ENCODE data around the gene FOXP1.

Gene FOXP1

GRCh38 chr3:71171247-71171646 is 412.3 kb downstream of the FOXP1 start:
- Histone ChIP-seq H3K9me3 (ENCODE audit: control insufficient read depth, insufficient read depth, low read length) (no peaks in the 10 kb centered on the region), H3K36me3 (ENCODE audit: control insufficient read depth, insufficient read depth, low read length) (no peaks in the 10 kb centered on the region), H3K4me3 (ENCODE audit: low read depth, low read length) (no peak overlapping the region), H3K4me1 (ENCODE audit: control insufficient read depth, insufficient read depth, low read length) (peaks cover 17% of the 10 kb centered on the region), H3K27me3 (ENCODE audit: control insufficient read depth, insufficient read depth, low read length) (no peaks in the 10 kb centered on the region), H3K9ac (ENCODE audit: low read depth, low read length) (no peak overlapping the region)

- H3K27me3 ChIP-seq (ENCODE audit: control insufficient read depth, insufficient read depth, low read length), result no peaks in the 10 kb centered on the region
- no peak overlapping the region for H3K9ac ChIP-seq (ENCODE audit: low read depth, low read length)
- no peaks in the 10 kb centered on the region for H3K9me3 ChIP-seq (ENCODE audit: control insufficient read depth, insufficient read depth, low read length)
- no peak overlapping the region for H3K4me3 ChIP-seq (ENCODE audit: low read depth, low read length)
- peaks cover 18% of the 10 kb centered on the region for H3K4me1 ChIP-seq (ENCODE audit: control insufficient read depth, insufficient read depth, low read length)
- no peaks in the 10 kb centered on the region for H3K36me3 ChIP-seq (ENCODE audit: control insufficient read depth, insufficient read depth, low read length)
These were observed 414.6 kb downstream of the FOXP1 start for GRCh38 chr3:71168880-71169411.

DNA sequence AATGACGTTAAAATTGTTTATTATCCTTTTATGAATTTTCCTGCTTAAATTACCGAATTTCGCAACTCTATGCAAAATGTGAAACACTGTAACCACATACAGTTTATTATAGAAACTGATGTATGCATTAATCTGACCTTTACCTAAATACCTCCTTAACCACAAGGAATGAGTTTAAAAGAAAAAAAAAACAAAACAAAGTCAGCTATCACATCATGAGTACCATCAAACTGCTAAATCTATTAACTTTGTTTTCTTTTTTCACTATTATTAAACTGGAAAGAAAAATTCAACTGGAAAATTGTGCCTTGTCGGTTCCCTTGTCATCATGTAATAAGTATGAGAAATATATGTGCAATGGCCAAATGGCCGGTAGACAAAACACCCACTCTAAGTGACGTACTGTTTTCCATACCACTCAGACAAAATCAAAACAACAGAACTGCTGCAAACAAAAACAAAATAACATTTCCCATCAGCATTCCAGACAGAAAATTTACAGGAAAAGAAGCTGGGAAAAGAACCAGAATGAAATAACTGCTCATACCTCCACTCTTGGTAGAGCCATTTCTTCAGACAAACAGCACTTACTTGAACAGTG is 415.3 kb downstream of the FOXP1 start:
- H3K9ac ChIP-seq (ENCODE audit: low read depth, low read length), result no peak overlapping the region
- no peaks in the 10 kb centered on the region for H3K27me3 ChIP-seq (ENCODE audit: control insufficient read depth, insufficient read depth, low read length)
- no peaks in the 10 kb centered on the region for H3K36me3 ChIP-seq (ENCODE audit: control insufficient read depth, insufficient read depth, low read length)
- no peak overlapping the region for H3K4me3 ChIP-seq (ENCODE audit: low read depth, low read length)
- no peaks in the 10 kb centered on the region for H3K9me3 ChIP-seq (ENCODE audit: control insufficient read depth, insufficient read depth, low read length)
- peaks cover 11% of the 10 kb centered on the region for H3K4me1 ChIP-seq (ENCODE audit: control insufficient read depth, insufficient read depth, low read length)

- Histone ChIP-seq H3K4me1 (ENCODE audit: control insufficient read depth, insufficient read depth, low read length) (peaks cover 11% of the 10 kb centered on the region), H3K36me3 (ENCODE audit: control insufficient read depth, insufficient read depth, low read length) (no peaks in the 10 kb centered on the region)
These were observed 416.9 kb downstream of the FOXP1 start for GRCh38 chr3:71166339-71167240.

DNA sequence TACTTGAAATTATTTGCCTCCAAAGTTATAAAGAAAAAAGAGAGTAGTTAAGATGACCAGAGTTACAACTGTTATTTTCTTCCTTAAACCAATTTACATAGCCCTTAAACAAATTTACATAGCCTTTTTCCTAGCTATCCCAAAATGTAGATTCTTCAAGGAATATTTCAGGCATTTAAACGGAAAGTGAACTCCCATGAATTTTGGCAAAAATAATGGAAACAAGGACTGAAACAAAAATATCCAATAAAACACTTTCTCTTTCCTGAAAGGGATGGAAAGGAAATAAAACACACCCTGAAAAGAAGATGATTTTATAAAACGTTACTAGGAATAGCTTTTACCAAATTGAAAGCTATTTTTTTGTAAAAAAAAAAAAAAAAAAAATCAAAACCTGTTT is 418.6 kb downstream of the FOXP1 start:
- Histone ChIP-seq H3K4me1 (ENCODE audit: control insufficient read depth, insufficient read depth, low read length) (peaks cover 11% of the 10 kb centered on the region), H3K9me3 (ENCODE audit: control insufficient read depth, insufficient read depth, low read length) (no peaks in the 10 kb centered on the region), H3K36me3 (ENCODE audit: control insufficient read depth, insufficient read depth, low read length) (no peaks in the 10 kb centered on the region), H3K27me3 (ENCODE audit: control insufficient read depth, insufficient read depth, low read length) (no peaks in the 10 kb centered on the region), H3K4me3 (ENCODE audit: low read depth, low read length) (no peak overlapping the region), H3K9ac (ENCODE audit: low read depth, low read length) (no peak overlapping the region)

More at GRCh38 chr3:71166339-71167240, 416.9 kb downstream of the FOXP1 start:
- no peaks in the 10 kb centered on the region for H3K27me3 ChIP-seq (ENCODE audit: control insufficient read depth, insufficient read depth, low read length)
- H3K9ac ChIP-seq (ENCODE audit: low read depth, low read length), result no peak overlapping the region
- no peaks in the 10 kb centered on the region for H3K9me3 ChIP-seq (ENCODE audit: control insufficient read depth, insufficient read depth, low read length)
- no peak overlapping the region for H3K4me3 ChIP-seq (ENCODE audit: low read depth, low read length)

DNA sequence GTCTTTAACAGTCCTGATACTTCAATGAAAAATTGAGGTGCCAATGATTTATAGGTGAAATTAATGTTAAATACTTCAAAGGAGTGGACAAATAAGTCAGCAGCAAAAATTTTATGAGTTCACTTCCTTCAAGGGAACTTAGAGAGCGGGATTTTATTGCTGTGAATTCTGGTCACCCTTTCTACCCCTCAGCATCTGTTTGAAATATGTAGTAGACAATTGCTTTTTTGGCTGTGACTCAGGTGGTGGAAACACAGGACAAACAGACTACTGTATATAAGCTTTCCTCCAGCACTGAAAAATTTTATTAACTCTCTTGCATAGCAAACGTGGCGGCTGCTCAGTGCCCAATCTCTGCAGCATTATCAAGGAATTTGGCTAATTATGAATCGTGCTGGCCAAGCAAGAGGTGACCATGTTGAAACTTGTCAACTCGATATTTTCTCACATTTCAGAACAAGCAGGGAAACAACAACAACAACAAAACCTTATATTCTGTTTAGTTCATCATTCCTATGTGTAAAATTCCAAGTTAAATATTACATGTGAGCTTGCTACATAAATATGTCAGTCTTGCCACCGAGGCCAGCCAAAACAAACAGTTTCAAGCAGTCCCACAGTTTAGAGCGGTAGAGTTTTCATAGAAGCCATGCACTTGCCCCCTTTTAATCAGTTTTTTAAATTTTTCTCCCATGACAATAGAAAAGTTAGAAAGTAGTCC is 420.2 kb downstream of the FOXP1 start:
- Histone ChIP-seq H3K4me1 (ENCODE audit: control insufficient read depth, insufficient read depth, low read length) (peaks cover 5% of the 10 kb centered on the region), H3K4me3 (ENCODE audit: low read depth, low read length) (no peak overlapping the region), H3K9ac (ENCODE audit: low read depth, low read length) (no peak overlapping the region), H3K27me3 (ENCODE audit: control insufficient read depth, insufficient read depth, low read length) (no peaks in the 10 kb centered on the region), H3K36me3 (ENCODE audit: control insufficient read depth, insufficient read depth, low read length) (no peaks in the 10 kb centered on the region), H3K9me3 (ENCODE audit: control insufficient read depth, insufficient read depth, low read length) (no peaks in the 10 kb centered on the region)

DNA sequence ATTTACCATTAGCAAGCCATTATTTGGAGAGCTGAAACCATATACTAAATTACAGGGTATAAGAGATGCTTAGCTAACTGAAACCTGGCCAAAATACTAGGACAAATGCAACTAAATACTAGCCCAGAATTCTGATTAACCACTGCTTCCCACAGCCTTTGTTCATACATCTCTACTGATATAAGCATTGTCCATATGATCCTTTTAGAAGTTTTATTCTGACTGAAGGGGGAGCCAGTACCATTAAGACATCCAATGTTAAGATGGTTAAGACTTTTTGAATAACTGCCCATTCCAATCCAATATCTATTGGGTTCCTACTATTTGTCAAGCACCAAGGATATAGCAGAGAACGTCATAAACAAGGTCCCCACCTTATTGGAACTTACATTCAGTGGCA is 421.3 kb downstream of the FOXP1 start:
- H3K27me3 ChIP-seq (ENCODE audit: control insufficient read depth, insufficient read depth, low read length), result no peaks in the 10 kb centered on the region
- no peaks in the 10 kb centered on the region for H3K9me3 ChIP-seq (ENCODE audit: control insufficient read depth, insufficient read depth, low read length)
- H3K9ac ChIP-seq (ENCODE audit: low read depth, low read length), result no peak overlapping the region
- H3K4me3 ChIP-seq (ENCODE audit: low read depth, low read length), result no peak overlapping the region
- peaks cover 3% of the 10 kb centered on the region for H3K4me1 ChIP-seq (ENCODE audit: control insufficient read depth, insufficient read depth, low read length)
- H3K36me3 ChIP-seq (ENCODE audit: control insufficient read depth, insufficient read depth, low read length), result no peaks in the 10 kb centered on the region

GRCh38 chr3:71160785-71161546 is 422.6 kb downstream of the FOXP1 start:
- H3K27me3 ChIP-seq (ENCODE audit: control insufficient read depth, insufficient read depth, low read length), result no peaks in the 10 kb centered on the region
- no peaks in the 10 kb centered on the region for H3K36me3 ChIP-seq (ENCODE audit: control insufficient read depth, insufficient read depth, low read length)
- H3K4me3 ChIP-seq (ENCODE audit: low read depth, low read length), result no peak overlapping the region
- no peak overlapping the region for H3K9ac ChIP-seq (ENCODE audit: low read depth, low read length)
- no peaks in the 10 kb centered on the region for H3K9me3 ChIP-seq (ENCODE audit: control insufficient read depth, insufficient read depth, low read length)
- peaks cover 7% of the 10 kb centered on the region for H3K4me1 ChIP-seq (ENCODE audit: control insufficient read depth, insufficient read depth, low read length)

GRCh38 chr3:71156062-71156665 is 427.4 kb downstream of the FOXP1 start:
- no peak overlapping the region for H3K9ac ChIP-seq (ENCODE audit: low read depth, low read length)
- H3K4me3 ChIP-seq (ENCODE audit: low read depth, low read length), result no peak overlapping the region
- H3K27me3 ChIP-seq (ENCODE audit: control insufficient read depth, insufficient read depth, low read length), result no peaks in the 10 kb centered on the region
- H3K9me3 ChIP-seq (ENCODE audit: control insufficient read depth, insufficient read depth, low read length), result no peaks in the 10 kb centered on the region
- H3K4me1 ChIP-seq (ENCODE audit: control insufficient read depth, insufficient read depth, low read length), result peaks cover 28% of the 10 kb centered on the region
- H3K36me3 ChIP-seq (ENCODE audit: control insufficient read depth, insufficient read depth, low read length), result no peaks in the 10 kb centered on the region

DNA sequence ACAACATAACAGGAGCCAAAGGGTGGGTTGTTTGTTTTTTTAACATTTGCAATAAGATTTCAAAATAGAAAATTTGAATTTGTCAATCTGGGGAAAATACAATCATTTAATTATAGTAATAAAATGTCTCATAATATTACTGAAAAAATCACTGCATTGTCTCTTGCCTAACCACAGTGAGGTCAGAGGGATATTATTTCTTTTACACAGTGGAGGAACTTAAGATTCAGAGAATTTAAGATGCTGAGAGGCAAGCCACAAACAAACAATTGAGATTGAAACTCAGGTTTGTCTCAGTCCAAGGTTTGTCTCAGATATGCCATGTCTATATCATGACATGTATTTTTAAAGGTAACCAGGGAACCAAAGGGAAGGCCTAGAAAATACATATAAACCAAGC is 428.7 kb downstream of the FOXP1 start:
- Histone ChIP-seq H3K4me3 (ENCODE audit: low read depth, low read length) (no peak overlapping the region), H3K4me1 (ENCODE audit: control insufficient read depth, insufficient read depth, low read length) (peaks cover 28% of the 10 kb centered on the region), H3K27me3 (ENCODE audit: control insufficient read depth, insufficient read depth, low read length) (no peaks in the 10 kb centered on the region), H3K9ac (ENCODE audit: low read depth, low read length) (no peak overlapping the region), H3K36me3 (ENCODE audit: control insufficient read depth, insufficient read depth, low read length) (no peaks in the 10 kb centered on the region), H3K9me3 (ENCODE audit: control insufficient read depth, insufficient read depth, low read length) (no peaks in the 10 kb centered on the region)

DNA sequence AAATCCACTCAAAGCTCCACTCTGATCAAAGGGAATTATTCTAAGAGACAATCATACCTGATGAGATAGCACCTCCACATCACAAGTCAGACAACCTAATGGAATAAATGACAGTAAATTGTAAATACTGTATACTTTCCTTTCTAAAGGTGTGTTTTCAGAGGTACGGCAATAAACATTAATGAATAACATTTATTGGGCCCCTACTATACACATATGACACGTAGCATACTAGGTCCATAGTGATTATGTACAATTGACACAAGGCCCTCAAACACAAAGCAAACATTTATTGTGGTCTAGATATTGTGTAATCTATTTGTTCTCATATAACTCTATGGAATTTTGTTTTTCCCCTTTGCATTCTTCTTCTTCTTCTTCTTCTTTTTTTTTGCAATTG is 429.8 kb downstream of the FOXP1 start:
- H3K27me3 ChIP-seq (ENCODE audit: control insufficient read depth, insufficient read depth, low read length), result no peaks in the 10 kb centered on the region
- no peaks in the 10 kb centered on the region for H3K9me3 ChIP-seq (ENCODE audit: control insufficient read depth, insufficient read depth, low read length)
- H3K36me3 ChIP-seq (ENCODE audit: control insufficient read depth, insufficient read depth, low read length), result no peaks in the 10 kb centered on the region
- peaks cover 28% of the 10 kb centered on the region for H3K4me1 ChIP-seq (ENCODE audit: control insufficient read depth, insufficient read depth, low read length)
- H3K4me3 ChIP-seq (ENCODE audit: low read depth, low read length), result no peak overlapping the region
- no peak overlapping the region for H3K9ac ChIP-seq (ENCODE audit: low read depth, low read length)

All from iPS-15b (cell line).